HG03571 (cell line): Measurements from ENCODE around the gene SCARF2.

Experiments
- ATAC-seq: cut with Tn5 transposase; IDR thresholded peaks from one replicate; pipeline ENCODE4 v1.9.1; 2021; ENCODE audit not compliant: unreplicated experiment

SCARF2 gene

DNA sequence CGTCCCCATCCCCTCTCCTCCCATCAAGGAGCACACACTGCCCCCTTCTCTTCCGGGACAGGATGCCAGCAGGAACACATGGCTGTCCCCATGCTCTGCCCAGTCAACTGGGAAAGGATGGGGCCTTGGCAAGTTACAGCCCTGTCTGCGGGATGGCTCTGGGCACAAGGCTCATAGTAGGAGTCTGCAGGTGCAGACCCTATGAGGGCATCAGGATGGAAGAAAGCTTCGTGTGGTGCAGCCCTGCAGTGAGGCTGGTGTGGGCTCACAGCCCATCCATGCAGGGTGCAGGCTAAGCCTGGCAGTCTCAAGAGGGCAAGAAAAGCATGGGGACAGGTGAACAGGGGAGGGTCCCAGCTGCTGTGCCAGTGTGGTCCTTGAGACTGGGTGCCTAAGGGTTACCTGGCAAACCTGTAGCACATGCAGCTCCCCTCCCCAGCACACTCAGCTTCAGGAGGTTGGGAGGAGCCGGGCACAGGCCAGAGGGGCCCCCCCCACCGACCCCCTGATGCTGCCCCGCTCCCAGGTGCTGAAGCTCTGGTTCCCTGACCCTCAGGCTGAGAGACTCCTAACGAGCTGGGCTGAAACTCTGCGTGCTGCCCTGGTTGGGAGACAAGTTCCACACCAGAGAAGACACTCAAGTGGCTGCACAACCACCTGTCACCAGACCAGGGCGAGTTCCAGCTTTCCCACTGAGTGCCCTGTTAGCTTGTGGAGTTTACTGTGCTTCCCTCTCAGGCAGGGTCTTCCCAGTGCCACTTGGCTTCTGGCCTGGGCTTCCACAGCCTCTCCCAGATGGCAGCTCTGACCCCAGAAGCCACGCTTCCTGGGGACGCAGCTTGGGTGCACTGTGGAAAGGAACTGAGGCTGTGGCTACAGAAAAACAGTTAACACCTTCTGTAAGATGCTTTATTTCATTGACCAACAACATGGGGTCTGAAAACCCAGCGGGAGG is 3.3 kb upstream of the SCARF2 start:
- ATAC-seq: no peak

DNA sequence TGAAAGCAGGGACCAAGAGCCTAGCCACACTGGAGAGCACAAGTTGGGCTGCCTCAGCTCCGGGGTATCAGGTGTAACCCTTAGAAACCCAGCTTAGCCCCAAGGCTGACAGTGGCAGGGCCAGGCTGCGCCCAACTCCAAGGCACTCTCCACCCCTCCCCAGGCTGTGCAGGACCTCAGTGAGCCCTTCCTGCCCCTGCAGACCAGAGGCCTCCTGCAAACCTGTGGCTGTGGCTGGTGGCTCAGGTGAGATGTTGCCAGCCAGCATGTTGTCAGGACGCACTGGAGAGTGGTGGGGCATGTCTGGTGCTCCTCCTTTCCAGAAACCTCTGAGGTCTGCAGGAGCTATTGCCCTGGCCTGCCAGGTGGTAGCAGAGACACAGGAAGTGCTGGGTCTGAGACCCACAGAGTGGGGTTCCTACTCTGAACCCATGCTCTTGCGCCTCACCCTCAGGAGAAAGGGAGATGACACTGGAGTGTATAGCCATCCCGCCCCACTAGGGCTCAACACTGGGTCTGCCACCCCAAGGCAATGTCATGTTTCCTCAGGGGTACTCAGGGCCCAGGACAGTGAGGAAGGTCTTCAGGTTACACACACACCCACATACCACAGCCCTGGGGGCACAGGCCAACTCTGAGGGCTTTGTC is 2.4 kb upstream of the SCARF2 start:
- ATAC-seq: no peak

GRCh38 chr22:20439556-20439927 is 1.9 kb upstream of the SCARF2 start:
- no peak for ATAC-seq

- no peak for ATAC-seq
These were observed 1.3 kb upstream of the SCARF2 start for GRCh38 chr22:20438678-20439492.

- no peak for ATAC-seq
These were observed 727 bp upstream of the SCARF2 start for GRCh38 chr22:20438427-20438677.

GRCh38 chr22:20436768-20437612 is 635 bp downstream of the SCARF2 start:
- ATAC-seq: no peak

- ATAC-seq: no peak
These were observed 1.3 kb downstream of the SCARF2 start for GRCh38 chr22:20436307-20436767.

- no peak for ATAC-seq
These were observed 2.0 kb downstream of the SCARF2 start for GRCh38 chr22:20435436-20436306.

GRCh38 chr22:20434773-20435172 is 2.9 kb downstream of the SCARF2 start:
- no peak for ATAC-seq

DNA sequence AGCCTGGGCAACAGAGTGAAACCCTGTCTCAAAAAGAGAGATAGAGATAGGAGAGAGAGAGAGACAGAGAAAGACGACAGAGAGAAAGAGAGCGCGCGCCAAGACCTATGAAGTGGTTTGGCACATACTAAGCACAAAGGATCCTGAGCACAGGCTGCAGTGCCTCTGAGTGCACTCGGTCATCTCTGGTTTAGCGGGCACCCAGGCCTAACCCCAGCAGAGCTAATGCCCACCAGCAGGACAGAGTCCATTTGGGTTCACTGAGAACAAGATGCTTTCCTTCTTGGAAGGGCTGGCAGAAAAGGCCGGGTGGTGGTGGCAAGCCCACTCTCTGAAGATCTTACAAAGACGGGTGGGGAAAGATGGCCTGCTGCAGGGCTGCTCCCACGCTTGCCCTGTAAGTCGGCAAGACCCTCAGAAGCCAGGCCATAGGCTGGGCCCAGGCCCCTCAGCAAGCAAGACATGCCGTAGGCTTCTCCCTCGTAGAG is 3.3 kb downstream of the SCARF2 start:
- no peak for ATAC-seq

DNA sequence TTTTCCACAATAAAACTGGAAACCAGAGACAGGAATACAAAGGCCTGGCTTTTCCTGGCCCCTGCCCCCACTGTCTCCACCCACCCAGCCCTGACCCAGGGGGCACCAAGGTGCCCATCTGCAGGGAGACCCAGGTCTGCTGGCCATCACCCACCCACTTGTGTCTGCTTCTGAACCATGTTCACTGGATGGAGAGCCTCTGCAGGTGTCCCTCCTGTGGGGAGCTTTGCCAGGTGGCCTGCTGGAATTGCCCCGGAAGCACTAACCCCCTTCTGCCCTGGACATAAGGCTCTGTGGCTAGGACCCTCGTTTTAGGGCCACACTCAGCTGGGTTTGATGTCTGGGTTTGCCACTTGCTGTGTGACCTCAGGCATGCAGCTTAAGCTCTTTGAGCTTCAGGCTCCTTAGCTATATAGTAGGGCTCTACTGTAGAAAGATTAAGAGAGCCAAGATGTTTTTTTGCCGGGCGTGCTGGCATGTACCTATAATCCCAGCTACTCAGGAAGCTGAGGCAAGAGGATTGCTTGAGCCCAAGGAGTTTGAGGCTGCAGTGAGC is 3.9 kb downstream of the SCARF2 start:
- no peak for ATAC-seq

GRCh38 chr22:20433191-20433590 is 4.4 kb downstream of the SCARF2 start:
- ATAC-seq: no peak

GRCh38 chr22:20432244-20432686 is 5.4 kb downstream of the SCARF2 start:
- ATAC-seq: no peak

DNA sequence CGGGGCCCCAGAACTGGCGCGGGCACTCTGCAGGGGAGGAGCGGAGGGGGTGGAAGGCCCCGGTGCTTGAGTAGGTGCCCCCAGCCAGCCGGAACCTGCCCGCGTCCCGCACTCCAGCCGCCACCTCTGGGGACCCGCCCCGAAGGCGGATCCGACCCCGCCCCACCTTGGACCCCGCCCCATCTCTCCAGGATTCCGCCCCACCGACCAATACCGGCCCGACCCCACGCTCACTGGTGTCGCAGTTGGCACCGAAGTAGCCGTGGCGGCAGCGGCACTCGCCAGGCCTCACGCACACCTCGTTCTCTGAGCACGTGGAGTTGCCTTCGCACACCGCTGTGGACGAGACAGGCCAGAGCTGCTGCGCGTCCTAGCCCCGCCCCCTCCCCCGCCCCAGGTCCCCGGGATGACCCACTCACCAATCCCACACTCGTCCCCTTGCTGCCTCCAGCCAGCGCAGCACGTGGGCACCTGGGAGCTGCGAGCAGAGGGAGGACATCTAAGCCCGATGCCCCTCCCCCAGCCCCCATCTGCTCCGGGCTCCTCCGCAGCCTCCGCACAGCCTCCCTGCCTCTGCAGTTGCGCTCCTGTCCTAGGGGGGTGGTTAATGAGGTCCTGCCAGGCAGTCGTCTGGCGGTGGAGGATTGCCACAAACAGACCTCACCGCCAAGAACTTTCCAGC is 6.0 kb downstream of the SCARF2 start:
- no peak for ATAC-seq

- ATAC-seq: no peak
These were observed 6.7 kb downstream of the SCARF2 start for GRCh38 chr22:20430720-20431510.

DNA sequence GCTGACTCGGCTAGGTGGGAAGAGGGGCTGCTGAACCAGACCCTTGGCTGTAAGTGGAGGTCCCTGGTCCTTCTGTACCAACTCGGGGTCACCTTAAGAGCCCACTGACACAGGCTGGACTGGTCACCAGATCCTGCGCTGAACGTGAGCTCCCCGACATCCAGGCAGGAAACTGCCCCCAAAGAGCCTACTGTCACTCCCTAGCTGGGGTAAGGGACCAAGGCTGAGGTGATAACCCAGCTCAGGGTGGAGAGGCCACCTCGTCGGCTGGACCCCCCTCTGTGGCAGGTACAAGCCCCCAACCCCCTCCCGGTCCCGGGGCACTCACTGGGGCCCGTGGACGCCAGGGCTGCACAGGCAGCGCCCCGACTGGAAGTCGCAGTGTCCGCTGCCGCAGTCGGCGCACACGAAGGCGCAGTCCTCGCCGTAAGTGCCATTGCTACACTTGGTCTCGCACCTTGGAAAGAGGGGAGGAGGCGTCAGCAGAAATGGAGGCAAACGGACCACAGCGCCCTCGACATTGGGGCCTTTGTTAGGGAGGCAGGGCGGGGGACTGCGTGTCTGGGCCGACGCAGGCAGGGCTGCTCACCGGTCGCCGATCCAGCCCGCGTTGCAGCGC is 7.4 kb downstream of the SCARF2 start:
- ATAC-seq: no peak
